Measurements from ENCODE around the gene VSX2.

- TF ChIP-seq CTCF (IDR thresholded peaks at IDR 0.05) (peak; percentile 30; the same call in 2 of the 3 replicates), EP300 (IDR thresholded peaks at IDR 0.05) (no peak), EHMT2 (IDR thresholded peaks at IDR 0.05; ENCODE audit: low read depth) (no peak), POLR2A (IDR thresholded peaks at IDR 0.05; ENCODE audit: low read length) (no peak), MAX (IDR thresholded peaks at IDR 0.05) (no peak), SMC3 (IDR thresholded peaks at IDR 0.05) (no peak), USF2 (IDR thresholded peaks at IDR 0.05) (no peak), JUN (IDR thresholded peaks at IDR 0.05) (no peak), RFX5 (IDR thresholded peaks at IDR 0.05) (no peak)
Measured at GRCh38 chr14:74302152-74302628, 62.9 kb downstream of the VSX2 start.

Measured in A549 (cell line).